PC-3 (cell line): ENCODE results near the gene NFATC1. TPM values are rescaled to one million over a fixed set of nuclear protein-coding genes. Genes with fewer than 3 reads are reported as not detected.

Experiments
- ATAC-seq: fragments of 200-7000 bp; cut with Tn5 transposase; 2 replicates; pipeline ENCODE4 v1.9.1; 2020; ENCODE audit warnings: mild to moderate bottlenecking, moderate library complexity
- BruUV-seq: library from RNA; stranded (reverse); fragments of 400-500 nt; replicated peaks from 2 replicates; lab custom pipeline; 2021; lab: Mats Ljungman, UMichigan
- CTCF ChIA-PET: fragments of 300-600 bp; sonication (Branson Sonifier 250); formaldehyde crosslinking; loops from one replicate; lab custom pipeline; 2022; ENCODE audit warnings: antibody characterized with exemption; lab: Charles Lee
- POLR2A ChIA-PET: fragments of 300-600 bp; sonication (Branson Sonifier 250); formaldehyde crosslinking; loops from one replicate; lab custom pipeline; 2022; ENCODE audit warnings: antibody characterized with exemption; ENCODE audit not compliant: unreplicated experiment; lab: Charles Lee
- DNase-seq: peaks from one replicate; pipeline ENCODE4 v3.0.0-alpha.2; 2015
- H2AFZ ChIP-seq: fragments of 300-600 bp; sonication (generic); 2 replicates; pipeline ENCODE4 v1.6.0; 2016; ENCODE audit warnings: antibody characterized with exemption, low read length
- H3F3A ChIP-seq: fragments of 300-600 bp; sonication (generic); one replicate; pipeline ENCODE4 v1.6.0; 2017; ENCODE audit warnings: antibody characterized with exemption, low read length, control low read depth, mild to moderate bottlenecking; ENCODE audit not compliant: unreplicated experiment
- H3K27ac ChIP-seq: fragments of 300-600 bp; sonication (generic); 2 replicates; pipeline ENCODE4 v1.5.1; 2016; ENCODE audit warnings: mild to moderate bottlenecking, low read length
- H3K27me3 ChIP-seq: fragments of 300-600 bp; sonication (generic); 2 replicates; pipeline ENCODE4 v1.6.1; 2016; ENCODE audit warnings: low read length, mixed read lengths
- H3K36me3 ChIP-seq: fragments of 300-600 bp; sonication (generic); 2 replicates; pipeline ENCODE4 v1.6.1; 2016; ENCODE audit warnings: low read depth, mixed run types, low read length, mixed read lengths
- H3K4me1 ChIP-seq: fragments of 300-600 bp; sonication (generic); 2 replicates; pipeline ENCODE4 v1.5.1; 2016; ENCODE audit warnings: low read length; ENCODE audit not compliant: insufficient read depth
- H3K4me2 ChIP-seq: fragments of 300-600 bp; sonication (generic); 2 replicates; pipeline ENCODE4 v1.6.0; 2016; ENCODE audit warnings: low read length
- H3K4me3 ChIP-seq: fragments of 300-600 bp; sonication (generic); 2 replicates; pipeline ENCODE4 v1.5.1; 2016; ENCODE audit warnings: mild to moderate bottlenecking, low read length, mixed read lengths
- H3K79me2 ChIP-seq: fragments of 300-600 bp; sonication (generic); 2 replicates; pipeline ENCODE4 v1.6.1; 2017; ENCODE audit warnings: low read length, mixed read lengths
- H3K9ac ChIP-seq: fragments of 300-600 bp; sonication (generic); 2 replicates; pipeline ENCODE4 v1.6.0; 2016; ENCODE audit warnings: mild to moderate bottlenecking, low read length
- H3K9me2 ChIP-seq: fragments of 300-600 bp; sonication (generic); replicated peaks from 2 replicates; pipeline ENCODE4 v1.6.1; 2016; ENCODE audit warnings: mixed run types, low read length, mixed read lengths
- H3K9me3 ChIP-seq: fragments of 300-600 bp; sonication (generic); 2 replicates; pipeline ENCODE4 v1.6.1; 2016; ENCODE audit warnings: low read length, mixed read lengths
- H4K20me1 ChIP-seq: fragments of 300-600 bp; sonication (generic); 2 replicates; pipeline ENCODE4 v1.6.1; 2016; ENCODE audit warnings: low read length, mixed read lengths
- EZH2 ChIP-seq: fragments of 300-600 bp; sonication (generic); IDR thresholded peaks from one replicate; pipeline ENCODE4 v1.6.1; 2017; ENCODE audit warnings: antibody characterized with exemption, mild to moderate bottlenecking, low read length; ENCODE audit not compliant: unreplicated experiment
- EZH2phosphoT487 ChIP-seq: fragments of 300-600 bp; sonication (generic); IDR thresholded peaks from 2 replicates; pipeline ENCODE4 v1.6.1; 2018; ENCODE audit warnings: mild to moderate bottlenecking, antibody characterized with exemption, low read length, borderline replicate concordance
- intact Hi-C: fragments of 100-400 bp; cut with micrococcal nuclease; formaldehyde crosslinking; loops from 2 replicates; pipeline ENCODE4 v1.9.0; 2023
- total RNA-seq: library from RNA; depleted of rRNA; stranded (reverse); fragments of >200 nt; gene quantifications from 2 replicates; pipeline ENCODE4 v1.2.3, GENCODE V29; 2014
- TF ChIP-seq, protein P1 (sequence below): fragments of 300-600 bp; sonication (generic); conservative IDR thresholded peaks from 2 replicates; pipeline ENCODE4 v1.5.1; 2017; ENCODE audit warnings: antibody characterized with exemption, low read depth, mild to moderate bottlenecking, low read length

Gene NFATC1
- total RNA-seq, 1 experiment from 2014 or later, result 5.9 TPM

DNA sequence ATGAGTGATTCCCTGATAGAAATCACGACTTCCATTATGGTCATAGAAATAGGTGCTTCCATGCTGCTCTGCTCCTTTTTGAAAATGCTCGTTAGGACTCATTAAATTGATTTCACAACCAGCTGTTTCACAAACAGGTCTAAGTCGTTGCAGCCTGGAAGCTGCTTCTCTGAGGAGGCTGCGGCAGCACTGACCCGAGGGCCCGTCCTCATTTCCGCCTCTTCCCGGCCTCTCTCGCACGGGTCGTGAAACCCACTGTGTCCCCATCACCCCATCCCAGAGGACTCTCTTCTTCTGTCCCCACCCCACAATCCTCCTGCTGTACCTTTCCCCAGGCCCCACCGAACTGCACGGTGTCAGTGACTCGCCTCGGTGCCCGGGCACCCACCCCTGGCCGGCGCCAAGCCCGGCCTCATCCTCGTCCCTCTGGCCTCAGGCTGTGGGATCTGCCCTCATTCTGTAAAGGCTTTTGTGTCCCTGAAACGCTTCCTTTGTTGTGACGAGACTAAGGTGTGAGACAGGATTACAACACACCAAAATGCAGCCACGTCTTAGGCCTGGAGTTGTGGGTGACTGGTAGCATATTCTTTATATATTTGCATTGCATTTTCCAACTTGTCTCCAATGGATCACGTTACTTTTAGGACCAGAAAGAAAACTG, 171.2 kb downstream of the NFATC1 start:
- Histone ChIP-seq H2AFZ (no peak overlapping the region), H3K9me3 (no peaks in the 10 kb centered on the region), H3K4me1 (no peaks in the 10 kb centered on the region), H3F3A (no peaks in the 10 kb centered on the region), H3K9ac (no peak overlapping the region), H3K9me2 (no peaks in the 10 kb centered on the region), H3K27me3 (peaks cover 23% of the 10 kb centered on the region), H3K36me3 (no peaks in the 10 kb centered on the region), H3K4me3 (no peak overlapping the region), H3K4me2 (no peak overlapping the region), H4K20me1 (no peaks in the 10 kb centered on the region), H3K27ac (no peak overlapping the region), H3K79me2 (no peaks in the 10 kb centered on the region)
- ChIA-PET POLR2A (no interaction called here), CTCF (no interaction called here)
- no TSS peak for BruUV-seq
- ATAC-seq (no peak), DNase-seq (no peak)
- TF ChIP-seq EZH2 (no peak), EZH2phosphoT487 (no peak)
- TF ChIP-seq, protein P1, sequence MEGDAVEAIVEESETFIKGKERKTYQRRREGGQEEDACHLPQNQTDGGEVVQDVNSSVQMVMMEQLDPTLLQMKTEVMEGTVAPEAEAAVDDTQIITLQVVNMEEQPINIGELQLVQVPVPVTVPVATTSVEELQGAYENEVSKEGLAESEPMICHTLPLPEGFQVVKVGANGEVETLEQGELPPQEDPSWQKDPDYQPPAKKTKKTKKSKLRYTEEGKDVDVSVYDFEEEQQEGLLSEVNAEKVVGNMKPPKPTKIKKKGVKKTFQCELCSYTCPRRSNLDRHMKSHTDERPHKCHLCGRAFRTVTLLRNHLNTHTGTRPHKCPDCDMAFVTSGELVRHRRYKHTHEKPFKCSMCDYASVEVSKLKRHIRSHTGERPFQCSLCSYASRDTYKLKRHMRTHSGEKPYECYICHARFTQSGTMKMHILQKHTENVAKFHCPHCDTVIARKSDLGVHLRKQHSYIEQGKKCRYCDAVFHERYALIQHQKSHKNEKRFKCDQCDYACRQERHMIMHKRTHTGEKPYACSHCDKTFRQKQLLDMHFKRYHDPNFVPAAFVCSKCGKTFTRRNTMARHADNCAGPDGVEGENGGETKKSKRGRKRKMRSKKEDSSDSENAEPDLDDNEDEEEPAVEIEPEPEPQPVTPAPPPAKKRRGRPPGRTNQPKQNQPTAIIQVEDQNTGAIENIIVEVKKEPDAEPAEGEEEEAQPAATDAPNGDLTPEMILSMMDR, result no peak
- intact Hi-C loops, result no loop called here

DNA sequence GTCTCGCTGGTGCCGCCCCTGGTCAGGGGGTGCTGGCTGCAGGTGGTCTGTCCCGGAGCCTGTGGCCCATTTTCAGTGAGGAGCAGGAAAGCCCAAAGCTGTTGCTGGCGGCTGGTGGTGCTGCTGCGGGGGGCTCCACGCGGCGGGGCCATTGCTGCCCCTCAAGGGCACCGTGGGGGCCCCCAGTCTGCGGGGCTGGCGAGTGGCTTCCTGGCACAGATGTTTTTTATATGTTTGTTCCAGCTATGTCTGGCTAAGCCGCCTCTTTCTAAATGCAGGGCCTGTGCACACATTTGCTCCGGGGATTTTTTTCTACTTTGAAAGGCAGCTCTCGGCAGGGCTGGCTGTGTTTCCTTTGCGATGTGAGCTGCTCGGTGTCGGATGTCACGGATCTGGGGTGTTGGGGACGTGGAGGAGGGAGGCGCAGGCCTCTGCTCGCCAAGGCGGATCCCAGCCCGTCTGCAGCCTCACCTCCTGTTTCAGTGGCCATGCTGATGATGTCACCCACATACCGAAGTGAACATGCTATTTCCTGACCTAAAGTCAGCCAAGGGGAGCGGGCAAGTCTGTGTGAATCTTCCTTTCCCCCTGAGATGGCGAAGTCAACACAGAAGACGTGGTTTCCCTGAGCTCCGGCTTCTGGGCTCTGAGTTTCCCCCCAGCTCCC, 171.9 kb downstream of the NFATC1 start:
- POLR2A ChIA-PET, result no interaction called here
- no TSS peak for BruUV-seq
- no peak overlapping the region for H3K4me3 ChIP-seq

More for the DNA sequence above, 171.9 kb downstream of the NFATC1 start:
- Histone ChIP-seq H2AFZ (no peak overlapping the region), H4K20me1 (no peaks in the 10 kb centered on the region), H3K27me3 (peaks cover 23% of the 10 kb centered on the region), H3K4me1 (no peaks in the 10 kb centered on the region), H3F3A (no peaks in the 10 kb centered on the region), H3K9me2 (no peaks in the 10 kb centered on the region), H3K9ac (no peak overlapping the region), H3K9me3 (no peaks in the 10 kb centered on the region), H3K4me2 (no peak overlapping the region), H3K79me2 (no peaks in the 10 kb centered on the region), H3K36me3 (no peaks in the 10 kb centered on the region), H3K27ac (no peak overlapping the region)
- DNase-seq (no peak), ATAC-seq (no peak)
- CTCF ChIA-PET, result no interaction called here
- no peak for TF ChIP-seq EZH2
- TF ChIP-seq, protein P1, result no peak
- no peak for TF ChIP-seq EZH2phosphoT487
- intact Hi-C loops, result no loop called here
